Activated B cell treated with CpG ODN at 0.5 μM for 24 hours (primary cell): ENCODE measurements around the gene PRKN. TPM values are rescaled to one million over a fixed set of nuclear protein-coding genes. Genes with fewer than 3 reads are reported as not detected.

Experiments used
- ATAC-seq: fragments of 200-7000 bp; cut with Tn5 transposase; one replicate; pipeline ENCODE4 v1.10.0; 2021; ENCODE audit warnings: low read depth, mild to moderate bottlenecking, moderate library complexity
- CTCF ChIA-PET: fragments of 350-600 bp; sonication (Branson Sonifier 250); formaldehyde crosslinking; loops from one replicate; lab custom pipeline; 2021; ENCODE audit warnings: antibody characterized with exemption; lab: Charles Lee
- POLR2A ChIA-PET: fragments of 350-600 bp; sonication (Branson Sonifier 250); formaldehyde crosslinking; loops from one replicate; lab custom pipeline; 2021; ENCODE audit warnings: antibody characterized with exemption; lab: Charles Lee
- DNase-seq: peaks from one replicate; pipeline ENCODE4 v3.0.0; 2022
- H3K27ac Mint-ChIP-seq: one replicate; pipeline ENCODE4 v1.8.0; 2020; ENCODE audit warnings: mixed read lengths
- H3K27me3 Mint-ChIP-seq: one replicate; pipeline ENCODE4 v1.8.0; 2021; ENCODE audit warnings: mixed read lengths
- H3K36me3 Mint-ChIP-seq: one replicate; pipeline ENCODE4 v1.8.0; 2021; ENCODE audit warnings: low read depth, mixed read lengths
- H3K4me1 Mint-ChIP-seq: one replicate; pipeline ENCODE4 v1.8.0; 2021; ENCODE audit warnings: mixed read lengths
- H3K4me3 Mint-ChIP-seq: one replicate; pipeline ENCODE4 v1.8.0; 2020; ENCODE audit warnings: mild to moderate bottlenecking, mixed read lengths
- H3K9me3 Mint-ChIP-seq: one replicate; pipeline ENCODE4 v1.8.0; 2020; ENCODE audit warnings: mixed read lengths
- CTCF ChIP-seq: fragments of 200-600 bp; IDR thresholded peaks from one replicate; pipeline ENCODE4 v1.8.0; 2022; ENCODE audit warnings: antibody characterized with exemption, mild to moderate bottlenecking
- intact Hi-C: fragments of 100-400 bp; cut with micrococcal nuclease; formaldehyde crosslinking; loops from one replicate; pipeline ENCODE4 v1.15.1; 2024
- total RNA-seq: library from RNA; stranded (reverse); gene quantifications from 2 replicates; pipeline ENCODE4 v1.2.3, GENCODE V29; 2022

Gene PRKN
- total RNA-seq, 1 donor from 2014 or later, result 2.3 TPM

- POLR2A ChIA-PET, result no interaction called here
- Mint-ChIP-seq H3K4me1 (no peaks in the 10 kb centered on the region), H3K4me3 (no peak overlapping the region), H3K27ac (no peak overlapping the region), H3K9me3 (no peaks in the 10 kb centered on the region), H3K36me3 (no peaks in the 10 kb centered on the region), H3K27me3 (no peaks in the 10 kb centered on the region)
- intact Hi-C loops, result no loop called here
- no peak for ATAC-seq
- DNase-seq, result no peak
- CTCF ChIA-PET, result no interaction called here
- TF ChIP-seq CTCF, result no peak
Measured at GRCh38 chr6:161378115-161378514, 1349.5 kb downstream of the PRKN start.

GRCh38 chr6:161377116-161377515, 1350.5 kb downstream of the PRKN start:
- H3K36me3 Mint-ChIP-seq, result no peaks in the 10 kb centered on the region
- ChIA-PET POLR2A (no interaction called here), CTCF (interaction anchor here (0.7 to 1.1 kb wide), 2 partner anchors 448 to 836 kb away, joined by 3 to 4 read pairs; no protein-coding TSS in a partner anchor)
- no peaks in the 10 kb centered on the region for H3K9me3 Mint-ChIP-seq
- H3K27ac Mint-ChIP-seq, result no peak overlapping the region
- H3K4me1 Mint-ChIP-seq, result no peaks in the 10 kb centered on the region
- no peaks in the 10 kb centered on the region for H3K27me3 Mint-ChIP-seq
- intact Hi-C loops, result no loop called here
- DNase-seq (no peak), ATAC-seq (no peak)
- no peak for TF ChIP-seq CTCF
- no peak overlapping the region for H3K4me3 Mint-ChIP-seq

- no peaks in the 10 kb centered on the region for H3K36me3 Mint-ChIP-seq
- H3K4me1 Mint-ChIP-seq, result no peaks in the 10 kb centered on the region
- TF ChIP-seq CTCF, result no peak
- ChIA-PET POLR2A (no interaction called here), CTCF (interaction anchor here (0.7 to 1.1 kb wide), 2 partner anchors 447 to 835 kb away, joined by 3 to 4 read pairs; no protein-coding TSS in a partner anchor)
- no peaks in the 10 kb centered on the region for H3K27me3 Mint-ChIP-seq
- DNase-seq, result no peak
- intact Hi-C loops, result no loop called here
- H3K27ac Mint-ChIP-seq, result no peak overlapping the region
- no peaks in the 10 kb centered on the region for H3K9me3 Mint-ChIP-seq
- H3K4me3 Mint-ChIP-seq, result no peak overlapping the region
- no peak for ATAC-seq
Measured at GRCh38 chr6:161376367-161376766, 1351.2 kb downstream of the PRKN start.

- no peaks in the 10 kb centered on the region for H3K4me1 Mint-ChIP-seq
- H3K36me3 Mint-ChIP-seq, result no peaks in the 10 kb centered on the region
- ChIA-PET POLR2A (no interaction called here), CTCF (interaction anchor here (2.3 to 5.2 kb wide), 2 partner anchors 19 to 445 kb away, joined by 7 to 139 read pairs; no protein-coding TSS in a partner anchor)
- no peaks in the 10 kb centered on the region for H3K27me3 Mint-ChIP-seq
- H3K27ac Mint-ChIP-seq, result no peak overlapping the region
- no peak for TF ChIP-seq CTCF
- H3K4me3 Mint-ChIP-seq, result no peak overlapping the region
- ATAC-seq (no peak), DNase-seq (no peak)
- intact Hi-C loops, result loop anchor here (1.0 to 5.0 kb wide), 6 partner anchors 383 to 1513 kb away; partner anchors contain the start of gene MAP3K4
- H3K9me3 Mint-ChIP-seq, result no peaks in the 10 kb centered on the region
Measured at GRCh38 chr6:161374971-161375873, 1352.3 kb downstream of the PRKN start.

GRCh38 chr6:161373905-161374451, 1353.6 kb downstream of the PRKN start:
- ChIA-PET CTCF (interaction anchor here (0.5 to 5.2 kb wide), 12 partner anchors 9 to 969 kb away, joined by 3 to 139 read pairs (median 4); no protein-coding TSS in a partner anchor), POLR2A (no interaction called here)
- ATAC-seq (peak; percentile 37), DNase-seq (peak; percentile 41)
- Mint-ChIP-seq H3K36me3 (no peaks in the 10 kb centered on the region), H3K4me1 (no peaks in the 10 kb centered on the region), H3K27ac (no peak overlapping the region), H3K4me3 (no peak overlapping the region), H3K27me3 (no peaks in the 10 kb centered on the region), H3K9me3 (no peaks in the 10 kb centered on the region)
- peak; percentile 95 for TF ChIP-seq CTCF
- intact Hi-C loops, result loop anchor here (1.0 to 5.0 kb wide), 6 partner anchors 382 to 1512 kb away; partner anchors contain the start of gene MAP3K4
